Natural killer cell (primary cell): ENCODE data around the gene MICALL2. TPM values are rescaled to one million over a fixed set of nuclear protein-coding genes. Genes with fewer than 3 reads are reported as not detected.

Experiments used
- ATAC-seq, 3 donors: fragments of 150-1000 bp in 2 of 3; fragments of 200-7000 bp in 1 of 3; cut with Tn5 transposase; 1 replicate in 1 of 3; 2 replicates in 2 of 3; pipeline ENCODE4 v1.10.0; 2021; ENCODE audit warnings: mild to moderate bottlenecking in 2 of 3, moderate library complexity in 2 of 3
- DNase-seq, 2 donors: peaks; one replicate each; pipeline versions ENCODE4 v3.0.0 to v3.0.0-alpha.2; 2013 to 2021; ENCODE audit warnings: mixed read lengths in 1 of 2
- H3K27ac ChIP-seq: one replicate; pipeline ENCODE4 v1.5.1; 2013; ENCODE audit warnings: mild to moderate bottlenecking, low read length
- H3K27me3 ChIP-seq: one replicate; pipeline ENCODE4 v1.6.1; 2013; ENCODE audit warnings: low read length; ENCODE audit not compliant: control insufficient read depth, insufficient read depth
- H3K36me3 ChIP-seq: one replicate; pipeline ENCODE4 v1.6.1; 2013; ENCODE audit warnings: low read length; ENCODE audit not compliant: control insufficient read depth, insufficient read depth
- H3K4me1 ChIP-seq: one replicate; pipeline ENCODE4 v1.6.1; 2013; ENCODE audit warnings: low read length; ENCODE audit not compliant: control insufficient read depth, insufficient read depth
- H3K4me3 ChIP-seq: one replicate; pipeline ENCODE4 v1.5.1; 2013; ENCODE audit warnings: low read length
- H3K9me3 ChIP-seq: one replicate; pipeline ENCODE4 v1.6.1; 2013; ENCODE audit warnings: low read length; ENCODE audit not compliant: control insufficient read depth, insufficient read depth
- H3K27ac Mint-ChIP-seq, 2 donors: one replicate each; pipeline ENCODE4 v1.8.0; 2022; ENCODE audit warnings: mild to moderate bottlenecking in 2 of 2, mixed read lengths in 2 of 2, moderate library complexity in 1 of 2
- H3K27me3 Mint-ChIP-seq, 2 donors: one replicate each; pipeline ENCODE4 v1.8.0; 2022; ENCODE audit warnings: low read depth in 2 of 2, mixed read lengths in 2 of 2
- H3K36me3 Mint-ChIP-seq: one replicate; pipeline ENCODE4 v1.8.0; 2022; ENCODE audit warnings: mixed read lengths
- H3K4me1 Mint-ChIP-seq, 2 donors: one replicate each; pipeline ENCODE4 v1.8.0; 2022; ENCODE audit warnings: mixed read lengths in 2 of 2
- H3K4me3 Mint-ChIP-seq: one replicate; pipeline ENCODE4 v1.8.0; 2022; ENCODE audit warnings: mild to moderate bottlenecking, moderate library complexity, mixed read lengths
- H3K9me3 Mint-ChIP-seq, 2 donors: one replicate each; pipeline ENCODE4 v1.8.0; 2022; ENCODE audit warnings: mixed read lengths in 2 of 2
- WGBS: methylation state at CpG from one replicate; pipeline ENCODE4 v1.1.7; 2013; ENCODE audit warnings: missing lambda C conversion rate; ENCODE audit not compliant: insufficient coverage; 5-methylcytosine and 5-hydroxymethylcytosine counted together
- intact Hi-C: fragments of 100-400 bp; cut with micrococcal nuclease; formaldehyde crosslinking; loops from one replicate; pipeline ENCODE4 v1.14.2; 2022
- total RNA-seq, 4 donors: library from RNA; stranded (reverse); fragments of 120-200 nt in 1 of 4; gene quantifications; one replicate each; pipeline versions ENCODE4 v1.2.3 to v1.2.4, GENCODE V29; 2013 to 2022
- TF ChIP-seq, protein P1 (sequence below): fragments of 200-600 bp; IDR thresholded peaks from one replicate; pipeline ENCODE4 v1.8.0; 2022; ENCODE audit warnings: antibody characterized with exemption

Gene MICALL2
- total RNA-seq, 3 donors from 2014 or later (not counting 1 experiment from before 2014, with no cell fraction given): 2.5 to 4.4 (median 2.8) TPM

- H3K4me3 Mint-ChIP-seq: no peak overlapping the region
- intact Hi-C loops: no loop called here
- no peaks in the 10 kb centered on the region for H3K4me1 Mint-ChIP-seq
- no peaks in the 10 kb centered on the region for H3K27me3 ChIP-seq
- H3K36me3 Mint-ChIP-seq: no peaks in the 10 kb centered on the region
- no peaks in the 10 kb centered on the region for H3K36me3 ChIP-seq
- H3K9me3 ChIP-seq: no peaks in the 10 kb centered on the region
- H3K27me3 Mint-ChIP-seq: peaks cover 0 to 22% of the 10 kb centered on the region in 2 donors
- peaks cover 3 to 5% of the 10 kb centered on the region in 2 donors for H3K9me3 Mint-ChIP-seq
- H3K27ac ChIP-seq: no peak overlapping the region
- WGBS: 59% methylated on average over 38 of the region's 38 CpGs
- H3K4me1 ChIP-seq: no peaks in the 10 kb centered on the region
- ATAC-seq (no peak), DNase-seq (no peak)
- H3K27ac Mint-ChIP-seq: no peak overlapping the region
- TF ChIP-seq, protein P1, sequence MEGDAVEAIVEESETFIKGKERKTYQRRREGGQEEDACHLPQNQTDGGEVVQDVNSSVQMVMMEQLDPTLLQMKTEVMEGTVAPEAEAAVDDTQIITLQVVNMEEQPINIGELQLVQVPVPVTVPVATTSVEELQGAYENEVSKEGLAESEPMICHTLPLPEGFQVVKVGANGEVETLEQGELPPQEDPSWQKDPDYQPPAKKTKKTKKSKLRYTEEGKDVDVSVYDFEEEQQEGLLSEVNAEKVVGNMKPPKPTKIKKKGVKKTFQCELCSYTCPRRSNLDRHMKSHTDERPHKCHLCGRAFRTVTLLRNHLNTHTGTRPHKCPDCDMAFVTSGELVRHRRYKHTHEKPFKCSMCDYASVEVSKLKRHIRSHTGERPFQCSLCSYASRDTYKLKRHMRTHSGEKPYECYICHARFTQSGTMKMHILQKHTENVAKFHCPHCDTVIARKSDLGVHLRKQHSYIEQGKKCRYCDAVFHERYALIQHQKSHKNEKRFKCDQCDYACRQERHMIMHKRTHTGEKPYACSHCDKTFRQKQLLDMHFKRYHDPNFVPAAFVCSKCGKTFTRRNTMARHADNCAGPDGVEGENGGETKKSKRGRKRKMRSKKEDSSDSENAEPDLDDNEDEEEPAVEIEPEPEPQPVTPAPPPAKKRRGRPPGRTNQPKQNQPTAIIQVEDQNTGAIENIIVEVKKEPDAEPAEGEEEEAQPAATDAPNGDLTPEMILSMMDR: no peak
- no peak overlapping the region for H3K4me3 ChIP-seq
Observed at GRCh38 chr7:1385809-1386622, 73.3 kb downstream of the MICALL2 start.

GRCh38 chr7:1385086-1385808 lies 74.0 kb downstream of the MICALL2 start:
- DNase-seq (no peak), ATAC-seq (no peak)
- no peaks in the 10 kb centered on the region for H3K9me3 ChIP-seq
- no peaks in the 10 kb centered on the region for H3K36me3 ChIP-seq
- no peaks in the 10 kb centered on the region for H3K36me3 Mint-ChIP-seq
- intact Hi-C loops: no loop called here
- H3K4me1 ChIP-seq: no peaks in the 10 kb centered on the region
- H3K27me3 Mint-ChIP-seq: peaks cover 0 to 19% of the 10 kb centered on the region in 2 donors
- TF ChIP-seq, protein P1: no peak
- no peaks in the 10 kb centered on the region for H3K4me1 Mint-ChIP-seq
- H3K27ac Mint-ChIP-seq: no peak overlapping the region
- H3K4me3 Mint-ChIP-seq: no peak overlapping the region
- H3K4me3 ChIP-seq: no peak overlapping the region
- 65% methylated on average over 22 of the region's 23 CpGs for WGBS
- no peak overlapping the region for H3K27ac ChIP-seq
- H3K9me3 Mint-ChIP-seq: peaks cover 3 to 5% of the 10 kb centered on the region in 2 donors
- no peaks in the 10 kb centered on the region for H3K27me3 ChIP-seq

Other genes starting within 250 kb of the MICALL2 start
- gene UNCX, start 226.6 kb downstream of the MICALL2 start, total RNA-seq: not detected
- gene INTS1, start 44.9 kb upstream of the MICALL2 start, total RNA-seq: 100 to 1,000 TPM in 2 of 3 donors, 10 to 100 TPM in 1; 92.7 to 115 (median 111) TPM
- gene MAFK, start 71.2 kb upstream of the MICALL2 start, total RNA-seq: 10 to 100 TPM; 57.9 to 71.3 (median 62.8) TPM
- under 1 TPM in 1 of 3 donors, not detected in 2; 0.14 TPM for gene TMEM184A, start 96.7 kb upstream of the MICALL2 start, total RNA-seq
- 10 to 100 TPM; 19.0 to 21.4 (median 20.5) TPM for gene PSMG3, start 110.6 kb upstream of the MICALL2 start, total RNA-seq
- gene ELFN1, start 210.8 kb upstream of the MICALL2 start, total RNA-seq: under 1 TPM in 2 of 3 donors, not detected in 1; 0.30 to 0.45 TPM